Activated CD8-positive, alpha-beta memory T cell treated with anti-CD3 and anti-CD28 coated beads, Interleukin-2, amount 50 U/mL, for 24 hours (primary cell): ENCODE results near the gene ACAN.

Experiments used
- DNase-seq: peaks from one replicate; pipeline ENCODE4 v3.0.0-alpha.2; 2020; ENCODE audit errors: extremely low read depth

Gene ACAN

DNA sequence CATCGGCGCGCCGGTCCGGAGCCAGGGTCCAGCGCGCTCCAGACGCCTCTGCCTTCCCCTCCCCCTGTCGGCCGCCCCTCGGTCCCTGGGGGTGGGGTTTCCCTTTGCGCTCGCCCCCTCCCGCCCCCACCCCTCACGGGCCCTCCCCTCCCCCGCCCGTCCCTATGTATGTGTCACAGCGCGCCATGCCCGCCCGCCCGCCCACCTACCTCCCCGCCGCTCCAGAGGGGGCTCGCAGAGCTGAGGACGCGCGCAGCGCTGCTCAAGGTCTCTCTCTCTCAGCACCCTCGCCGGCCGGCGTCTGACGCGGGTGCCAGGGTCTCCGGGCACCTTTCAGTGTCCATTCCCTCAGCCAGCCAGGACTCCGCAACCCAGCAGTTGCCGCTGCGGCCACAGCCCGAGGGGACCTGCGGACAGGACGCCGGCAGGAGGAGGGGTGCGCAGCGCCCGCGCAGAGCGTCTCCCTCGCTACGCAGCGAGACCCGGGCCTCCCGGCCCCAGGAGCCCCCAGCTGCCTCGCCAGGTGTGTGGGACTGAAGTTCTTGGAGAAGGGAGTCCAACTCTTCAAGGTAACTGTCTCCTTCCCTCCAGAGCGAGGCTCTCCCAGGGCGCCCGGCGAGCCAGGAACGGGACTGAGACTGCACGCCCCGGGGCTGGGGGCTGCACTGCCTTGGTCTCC, at the start of gene ACAN:
ACAN (plus strand) TSS at position 196 of the 679 bp plus-strand sequence. CDS start 32,771 bp downstream, outside the sequence.
- DNase-seq, result no peak

- no peak for DNase-seq
Measured at GRCh38 chr15:88756521-88756920, 46.7 kb upstream of the ACAN start.

GRCh38 chr15:88756921-88757320, 46.3 kb upstream of the ACAN start:
- no peak for DNase-seq

- DNase-seq, result no peak
Measured at GRCh38 chr15:88759872-88760271, 43.4 kb upstream of the ACAN start.

- DNase-seq, result no peak
Measured at GRCh38 chr15:88764448-88764847, 38.8 kb upstream of the ACAN start.

DNA sequence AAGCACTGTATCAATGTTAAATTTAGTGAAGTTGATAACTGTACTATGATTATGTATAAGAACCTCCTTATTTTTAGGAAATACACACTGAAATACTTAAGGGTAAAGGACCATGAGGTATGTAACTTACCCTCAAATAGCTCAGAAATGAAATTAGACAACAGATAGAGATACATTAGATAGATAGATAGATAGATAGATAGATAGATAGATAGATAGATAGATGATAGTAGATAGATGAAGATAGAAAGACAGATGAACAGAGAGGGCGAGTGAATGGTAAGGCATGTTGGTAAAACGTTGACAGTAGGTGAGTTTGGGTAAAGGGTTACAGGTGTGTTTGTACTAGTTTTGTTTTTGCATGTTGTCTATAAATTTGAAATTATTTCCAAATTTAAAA, 38.0 kb upstream of the ACAN start:
- DNase-seq, result no peak

- no peak for DNase-seq
Measured at GRCh38 chr15:88769161-88769971, 33.9 kb upstream of the ACAN start.

- no peak for DNase-seq
Measured at GRCh38 chr15:88775776-88776175, 27.5 kb upstream of the ACAN start.

DNA sequence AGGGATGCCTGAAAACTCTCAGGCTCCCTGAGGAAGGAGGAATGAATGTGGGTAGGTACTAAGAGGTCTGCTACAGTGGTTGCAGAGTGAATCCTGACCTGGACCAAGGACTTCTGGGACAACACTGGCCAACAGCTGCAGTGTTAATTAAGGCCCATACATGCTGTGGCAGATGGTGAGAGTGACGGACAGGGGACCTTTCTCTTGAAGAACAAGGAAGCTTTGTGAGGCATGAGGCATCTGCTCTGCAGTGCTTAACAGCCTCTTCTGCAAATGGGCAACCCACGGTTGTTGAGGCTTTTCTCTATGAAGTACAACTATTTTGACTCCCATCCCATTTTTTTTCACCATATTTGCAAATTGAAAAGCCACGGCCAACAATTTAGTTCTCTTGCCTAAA, 26.6 kb upstream of the ACAN start:
- DNase-seq, result no peak

- no peak for DNase-seq
Measured at GRCh38 chr15:88779944-88780343, 23.3 kb upstream of the ACAN start.

GRCh38 chr15:88782465-88782864, 20.8 kb upstream of the ACAN start:
- no peak for DNase-seq

DNA sequence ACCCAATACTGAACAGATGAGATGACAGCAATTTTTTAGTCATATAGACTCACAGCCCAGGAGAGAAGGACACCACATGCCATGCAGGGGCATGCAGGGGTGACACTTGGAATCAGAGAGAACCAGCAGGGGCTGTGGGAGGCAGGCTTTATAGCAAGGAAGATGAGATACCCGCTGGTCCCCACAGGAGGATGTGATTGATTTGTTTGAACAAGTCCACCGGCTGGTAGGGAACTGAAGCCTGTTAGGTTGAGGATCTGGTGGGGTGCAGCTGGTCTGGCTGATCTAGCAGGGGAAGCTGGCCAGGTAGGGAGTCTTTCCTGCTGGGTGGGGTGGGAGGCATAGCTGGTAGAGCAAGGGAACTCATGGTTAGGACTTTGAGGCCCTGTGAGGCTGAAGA, 18.0 kb upstream of the ACAN start:
- no peak for DNase-seq

GRCh38 chr15:88788036-88788435, 15.2 kb upstream of the ACAN start:
- no peak for DNase-seq

DNA sequence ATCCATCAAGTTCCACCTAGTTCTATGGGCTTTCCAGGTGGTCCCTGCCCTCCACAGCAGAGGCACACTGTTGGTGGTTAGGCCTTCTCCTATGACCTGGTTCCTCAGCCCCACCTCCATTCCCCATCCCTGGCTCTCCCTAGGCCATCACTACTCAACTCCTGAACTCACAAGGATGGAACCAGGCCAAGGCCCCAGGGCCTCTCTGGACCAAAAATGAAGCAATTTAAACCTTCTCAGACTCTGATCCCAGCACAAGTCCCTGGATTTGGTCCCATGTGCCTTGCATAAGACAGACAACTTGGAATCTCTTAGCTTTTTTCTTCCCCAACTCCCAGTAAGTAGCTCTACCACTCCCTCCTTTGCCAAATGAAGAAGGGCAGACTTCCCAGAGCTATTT, 14.4 kb upstream of the ACAN start:
- no peak for DNase-seq

DNA sequence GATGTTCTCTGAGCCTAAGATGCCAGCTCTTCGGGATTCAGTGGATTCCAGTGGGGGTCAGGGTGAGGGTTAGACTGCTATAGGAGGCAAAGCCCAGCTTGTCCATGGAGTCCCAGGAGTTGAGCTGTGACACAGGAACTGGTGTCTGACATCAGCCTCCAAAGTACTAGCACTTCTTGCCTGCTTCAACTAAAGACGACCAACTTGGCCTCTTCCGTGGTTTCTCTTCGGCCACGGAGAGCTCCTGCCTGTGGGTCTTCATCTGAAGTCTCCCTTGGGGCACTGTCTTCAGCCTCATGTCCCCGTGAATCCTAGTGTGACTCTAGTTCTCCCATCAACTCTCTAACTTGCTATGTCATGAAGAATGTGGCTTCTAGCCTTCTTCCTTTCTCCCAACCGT, 12.8 kb upstream of the ACAN start:
- DNase-seq, result no peak

DNA sequence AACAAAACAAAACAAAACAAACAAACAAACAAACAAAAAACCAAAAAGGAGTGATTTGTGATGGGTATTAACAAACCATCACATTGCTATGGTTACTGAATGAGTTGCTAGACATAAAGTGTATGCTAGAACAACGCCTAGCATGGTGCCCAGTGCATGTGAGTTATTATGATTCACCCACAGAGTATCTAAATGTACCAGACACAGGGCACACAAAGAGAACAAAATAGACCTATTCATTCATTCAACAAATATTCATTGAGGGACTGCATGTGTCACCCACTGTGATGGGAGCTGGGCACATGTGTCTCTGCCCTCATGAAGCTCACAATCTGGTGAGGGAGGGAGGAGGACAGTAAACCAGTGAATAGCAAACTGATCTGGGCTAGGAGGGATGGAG, 11.6 kb upstream of the ACAN start:
- no peak for DNase-seq

DNA sequence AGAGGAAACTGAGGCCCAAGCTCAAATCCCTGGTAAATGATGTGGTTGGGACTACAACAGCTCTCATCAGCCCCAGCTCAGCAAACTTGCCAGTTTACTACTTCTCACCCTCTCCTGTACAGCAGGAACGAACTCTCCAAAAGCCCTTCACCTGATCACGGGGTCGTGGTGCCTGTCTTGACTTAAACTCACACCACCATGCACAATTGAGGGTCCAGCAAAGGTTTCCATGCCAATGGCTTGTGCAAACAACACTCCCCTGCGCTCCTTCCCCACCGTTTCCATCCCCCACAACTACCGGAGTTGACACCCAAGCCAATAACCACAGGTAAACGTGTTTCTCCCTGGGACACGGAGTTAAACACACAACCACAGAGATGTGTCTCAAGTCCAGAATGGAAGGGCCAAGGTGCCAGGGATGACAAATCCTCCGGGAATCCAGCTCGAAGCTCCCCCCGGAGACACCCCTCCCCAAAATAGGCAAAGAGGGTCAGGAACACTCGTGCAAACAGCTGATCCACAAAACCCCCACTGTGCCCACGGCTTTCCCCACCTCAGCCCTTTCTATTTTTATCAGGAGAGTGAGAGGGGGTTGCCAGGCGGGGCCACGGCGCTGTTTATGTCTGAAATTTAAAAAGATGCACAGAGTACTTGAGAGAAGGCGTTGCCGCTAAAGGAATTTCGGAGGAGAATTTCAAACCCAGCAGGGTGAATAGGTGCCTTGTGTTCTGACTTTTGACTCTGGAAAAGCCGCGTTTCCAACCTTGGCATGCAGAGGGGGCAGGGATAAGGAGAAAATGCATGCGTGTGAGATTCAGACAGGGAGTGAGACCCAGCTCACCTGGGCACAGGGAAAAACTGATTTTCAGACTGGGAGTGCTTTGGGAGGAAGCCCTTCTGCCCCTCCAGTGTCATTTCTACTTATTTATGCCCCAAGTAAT, 10.6 kb upstream of the ACAN start:
- DNase-seq, result no peak

DNA sequence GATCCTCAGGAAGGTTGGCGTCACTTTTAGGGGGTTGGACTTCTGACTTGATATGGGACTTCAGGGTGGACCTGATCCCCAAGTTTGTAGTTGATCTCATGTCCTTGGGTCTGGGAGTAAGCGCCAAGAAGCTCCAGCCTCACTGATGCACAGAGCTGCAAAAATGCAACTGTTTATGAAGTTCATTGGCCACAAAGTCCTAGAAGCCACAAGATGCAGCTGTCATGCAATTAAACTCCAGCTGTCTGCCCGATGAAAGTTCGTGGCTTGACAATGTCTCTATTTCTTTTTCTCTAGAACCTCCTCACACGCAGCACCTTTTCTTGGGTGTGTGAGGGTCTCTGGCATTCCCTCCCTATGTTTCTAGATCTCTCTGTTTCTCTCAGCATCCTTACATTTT, 9.2 kb upstream of the ACAN start:
- no peak for DNase-seq

GRCh38 chr15:88797663-88798339, 5.4 kb upstream of the ACAN start:
- DNase-seq, result no peak

GRCh38 chr15:88799341-88799740, 3.9 kb upstream of the ACAN start:
- no peak for DNase-seq

DNA sequence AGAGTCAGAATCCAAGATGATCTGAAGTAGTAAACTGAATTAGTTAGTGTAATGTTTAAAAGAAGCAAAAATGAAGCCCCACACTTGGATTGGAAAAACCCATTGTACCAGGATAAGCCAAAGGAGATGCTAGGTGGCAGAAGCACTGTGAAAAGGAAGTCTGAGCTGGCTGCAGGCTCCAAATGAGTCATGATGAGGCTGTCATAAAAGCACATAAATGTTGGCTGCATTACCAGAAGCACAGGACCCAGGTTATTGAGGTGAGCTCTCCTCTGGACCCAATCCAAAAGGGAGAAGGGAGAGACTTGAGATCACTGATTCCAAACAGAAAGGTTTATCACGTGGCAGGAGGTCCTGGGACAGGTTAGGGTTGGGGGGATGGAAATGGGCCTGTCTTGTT, 3.2 kb upstream of the ACAN start:
- DNase-seq, result no peak

- no peak for DNase-seq
Measured at GRCh38 chr15:88800738-88801137, 2.5 kb upstream of the ACAN start.
